ENCODE data around the gene IL17RE.

- TF ChIP-seq CTCF (IDR thresholded peaks at IDR 0.05) (no peak), POLR2A (IDR thresholded peaks at IDR 0.05) (no peak)
These were observed 681 bp upstream of the IL17RE start for GRCh38 chr3:9901967-9902366.

Data from uterus (tissue), 2 donors.